Fibroblast of upper back skin (primary cell): Measurements from ENCODE around the gene CABCOCO1.
A peak's percentile ranks its signal among the peaks of the same experiment; 100 is the strongest.
"Not testable (repeated sequence)": the region's sequence is repeated elsewhere in the genome, so short reads cannot be mapped to it uniquely, and the experiment has no call there.

ENCODE experiments used
- DNase-seq: peaks from one replicate; pipeline ENCODE4 v3.0.0-alpha.2; 2013

Gene CABCOCO1

GRCh38 chr10:61719906-61720305, 57.2 kb downstream of the CABCOCO1 start:
- DNase-seq, result no peak

GRCh38 chr10:61721431-61721830, 58.7 kb downstream of the CABCOCO1 start:
- DNase-seq, result no peak

DNA sequence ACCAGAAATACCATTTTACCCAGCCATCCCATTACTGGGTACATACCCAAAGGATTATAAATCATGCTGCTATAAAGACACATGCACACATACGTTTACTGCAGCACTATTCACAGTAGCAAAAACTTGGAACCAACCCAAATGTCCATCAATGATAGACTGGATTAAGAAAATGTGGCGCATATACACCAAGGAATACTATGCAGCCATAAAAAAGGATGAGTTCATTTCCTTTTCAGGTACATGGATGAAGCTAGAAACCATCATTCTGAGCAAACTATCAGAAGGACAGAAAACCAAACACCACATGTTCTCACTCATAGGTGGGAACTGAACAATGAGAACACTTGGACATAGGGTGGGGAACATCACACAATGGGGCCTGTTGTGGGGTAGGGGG, 62.5 kb downstream of the CABCOCO1 start:
- not testable (repeated sequence) for DNase-seq

DNA sequence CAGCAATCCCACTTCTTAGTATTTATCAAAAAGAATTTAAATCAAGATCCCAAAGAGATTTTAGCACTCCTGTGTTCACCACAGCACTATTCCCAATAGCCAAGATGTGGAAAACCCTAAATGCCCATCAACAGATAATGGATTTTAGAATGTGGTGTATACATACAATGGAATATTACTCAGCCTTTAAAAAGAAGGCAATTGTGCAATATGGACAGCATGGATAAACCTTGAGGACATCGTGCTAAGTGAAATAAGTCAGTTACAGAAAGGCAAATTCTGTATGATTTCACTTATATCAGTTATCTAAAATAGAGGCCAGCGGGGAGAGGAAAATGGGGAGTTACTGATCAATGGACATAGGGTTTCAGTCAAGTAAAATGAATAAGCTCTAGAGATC, 66.9 kb downstream of the CABCOCO1 start:
- DNase-seq, result no peak

DNA sequence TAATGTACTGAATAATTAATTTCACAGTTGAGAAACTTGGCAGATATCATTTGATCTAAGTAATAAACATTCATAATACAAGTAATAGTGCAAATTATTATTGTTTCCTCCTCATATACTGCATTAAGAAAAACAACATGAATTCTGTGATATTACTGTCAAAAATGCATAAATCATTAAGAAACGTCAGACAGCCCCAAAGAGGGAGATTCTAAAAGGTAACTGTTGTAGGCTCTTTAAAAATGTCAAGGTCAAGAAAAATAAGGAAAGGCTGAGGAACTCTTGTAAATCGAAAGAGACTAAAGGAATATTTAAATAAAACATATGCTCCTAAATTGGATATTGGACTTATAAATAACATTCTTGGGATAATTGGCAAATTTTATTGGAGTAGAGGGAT, 67.9 kb downstream of the CABCOCO1 start:
- no peak for DNase-seq

DNA sequence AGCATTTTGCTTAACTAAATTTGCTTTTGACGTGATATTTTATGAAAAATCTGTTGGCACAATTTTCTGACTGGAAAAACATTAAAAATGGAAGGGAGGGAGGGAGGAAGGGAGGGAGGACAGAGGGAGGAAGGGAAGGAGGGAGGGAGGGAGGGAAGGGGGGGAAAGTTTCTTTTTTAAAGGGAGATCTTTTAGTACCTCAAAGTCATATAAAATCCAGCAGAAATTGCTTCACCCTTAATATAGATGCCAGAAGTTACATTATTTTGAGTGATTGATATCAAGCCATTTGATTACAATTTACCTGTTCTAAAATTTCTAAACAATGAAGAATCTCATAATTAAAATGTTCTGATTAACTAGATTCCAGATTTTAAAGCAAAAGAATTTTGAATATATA, 68.9 kb downstream of the CABCOCO1 start:
- DNase-seq, result no peak

GRCh38 chr10:61732629-61733278, 70.0 kb downstream of the CABCOCO1 start:
- DNase-seq, result no peak

- peak; percentile 59 for DNase-seq
Observed at GRCh38 chr10:61733358-61733940, 70.7 kb downstream of the CABCOCO1 start.

DNA sequence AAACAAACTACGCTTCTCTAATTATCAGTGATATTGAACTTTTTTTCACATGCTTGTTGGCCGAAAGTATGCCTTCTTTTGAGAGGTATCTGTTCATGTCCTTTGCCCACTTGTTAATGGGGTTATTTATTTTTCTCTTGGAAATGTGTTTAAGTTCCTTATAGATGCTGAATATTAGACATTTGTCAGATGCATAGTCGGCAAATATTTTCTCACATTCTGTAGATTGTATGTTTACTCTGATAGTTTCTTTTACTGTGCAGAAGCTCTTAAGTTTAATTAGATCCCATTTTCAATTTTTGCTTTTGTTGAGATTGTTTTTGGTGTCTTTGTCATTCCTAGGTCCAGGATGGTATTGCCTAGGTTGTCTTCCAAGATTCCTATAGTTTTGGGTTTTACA, 73.2 kb downstream of the CABCOCO1 start:
- DNase-seq, result no peak

DNA sequence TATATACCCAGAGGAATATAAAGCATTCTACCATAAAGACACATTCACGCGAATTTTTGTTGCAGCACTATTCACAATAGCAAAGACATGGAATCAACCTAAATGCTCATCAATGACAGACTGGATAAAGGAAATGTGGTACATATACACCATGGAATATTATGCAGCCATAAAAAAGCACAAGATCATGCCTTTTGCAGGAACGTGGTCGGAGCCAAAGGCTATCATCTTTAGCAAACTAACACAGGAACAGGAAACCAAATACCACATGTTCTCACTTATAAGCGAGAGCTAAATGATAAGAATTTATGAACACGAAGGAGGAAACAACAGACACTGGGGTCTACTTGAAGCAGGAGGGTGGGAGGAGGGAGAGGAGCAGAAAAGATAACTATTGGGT, 74.7 kb downstream of the CABCOCO1 start:
- not testable (repeated sequence) for DNase-seq

- peak; percentile 18 for DNase-seq
Observed at GRCh38 chr10:61742812-61743211, 80.1 kb downstream of the CABCOCO1 start.

- DNase-seq, result no peak
Observed at GRCh38 chr10:61744469-61744868, 81.7 kb downstream of the CABCOCO1 start.

DNA sequence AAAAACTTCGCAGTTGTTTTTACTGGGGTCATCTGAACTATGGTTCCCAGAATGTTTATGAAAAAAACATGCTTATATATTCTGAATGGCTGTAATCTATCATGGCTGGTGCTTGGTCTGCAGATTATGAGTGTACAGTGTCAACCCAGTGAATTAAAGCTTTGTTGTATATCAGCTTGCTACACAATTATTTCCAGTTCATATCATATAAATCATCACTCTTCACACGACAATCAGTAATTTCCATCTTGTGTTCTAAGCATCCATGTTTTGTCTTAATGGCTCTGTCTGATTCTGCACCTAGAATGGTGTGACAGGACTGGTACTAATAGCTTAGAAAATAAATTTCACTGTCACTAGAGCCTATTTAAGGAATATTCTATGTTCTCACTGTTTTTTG, 83.6 kb downstream of the CABCOCO1 start:
- DNase-seq, result no peak

DNA sequence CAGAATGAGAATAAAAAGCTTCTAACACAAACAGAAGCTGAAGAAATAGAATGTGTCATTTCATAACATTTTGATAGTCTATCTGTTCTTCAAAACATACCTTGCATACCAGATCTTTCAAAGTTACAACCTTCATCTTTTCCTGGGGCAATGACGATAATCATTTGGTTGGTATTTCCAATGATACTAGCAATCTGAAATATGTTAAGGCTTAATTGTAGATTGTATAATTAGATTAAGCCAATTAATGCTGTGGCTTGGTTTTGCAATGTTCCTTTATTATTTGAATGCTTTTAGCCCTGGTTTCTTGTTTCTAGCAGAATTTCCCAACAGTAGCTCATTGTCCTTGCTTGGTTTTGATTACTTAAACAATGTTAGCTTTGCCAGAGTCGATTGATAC, 84.6 kb downstream of the CABCOCO1 start:
- no peak for DNase-seq

GRCh38 chr10:61749291-61749690, 86.6 kb downstream of the CABCOCO1 start:
- no peak for DNase-seq

- DNase-seq, result peak; percentile 73
Observed at GRCh38 chr10:61750943-61751471, 88.3 kb downstream of the CABCOCO1 start.

- no peak for DNase-seq
Observed at GRCh38 chr10:61751599-61751998, 88.9 kb downstream of the CABCOCO1 start.

- DNase-seq, result peak; percentile 47
Observed at GRCh38 chr10:61752111-61753011, 89.6 kb downstream of the CABCOCO1 start.

GRCh38 chr10:61753453-61753852, 90.7 kb downstream of the CABCOCO1 start:
- DNase-seq, result no peak

- peak; percentile 20 for DNase-seq
Observed at GRCh38 chr10:61754587-61755550, 92.1 kb downstream of the CABCOCO1 start.

- no peak for DNase-seq
Observed at GRCh38 chr10:61757001-61757400, 94.3 kb downstream of the CABCOCO1 start.
